Fibroblast of upper back skin (primary cell): Measurements from ENCODE around the gene HIRIP3.

Experiments used
- DNase-seq: peaks from one replicate; pipeline ENCODE4 v3.0.0-alpha.2; 2013

HIRIP3 gene

DNA sequence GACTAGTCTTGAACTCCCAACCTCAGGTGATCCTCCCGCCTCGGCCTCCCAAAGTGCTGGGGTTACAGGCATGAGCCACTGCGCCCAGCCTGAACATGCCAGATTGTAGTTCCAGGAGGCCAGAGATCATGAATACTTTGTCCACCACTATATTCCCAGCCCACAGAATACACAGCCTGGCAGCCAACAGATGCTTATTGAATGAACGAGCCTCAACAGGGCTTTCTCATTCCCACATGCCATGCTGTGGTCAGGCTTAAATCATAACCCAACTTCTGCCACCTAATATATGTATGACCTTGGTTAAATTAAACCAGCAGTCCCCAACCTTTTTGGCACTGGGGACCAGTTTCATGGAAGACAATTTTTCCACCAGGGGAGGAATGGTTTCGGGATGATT is 36.7 kb downstream of the HIRIP3 start:
- DNase-seq = no peak

DNA sequence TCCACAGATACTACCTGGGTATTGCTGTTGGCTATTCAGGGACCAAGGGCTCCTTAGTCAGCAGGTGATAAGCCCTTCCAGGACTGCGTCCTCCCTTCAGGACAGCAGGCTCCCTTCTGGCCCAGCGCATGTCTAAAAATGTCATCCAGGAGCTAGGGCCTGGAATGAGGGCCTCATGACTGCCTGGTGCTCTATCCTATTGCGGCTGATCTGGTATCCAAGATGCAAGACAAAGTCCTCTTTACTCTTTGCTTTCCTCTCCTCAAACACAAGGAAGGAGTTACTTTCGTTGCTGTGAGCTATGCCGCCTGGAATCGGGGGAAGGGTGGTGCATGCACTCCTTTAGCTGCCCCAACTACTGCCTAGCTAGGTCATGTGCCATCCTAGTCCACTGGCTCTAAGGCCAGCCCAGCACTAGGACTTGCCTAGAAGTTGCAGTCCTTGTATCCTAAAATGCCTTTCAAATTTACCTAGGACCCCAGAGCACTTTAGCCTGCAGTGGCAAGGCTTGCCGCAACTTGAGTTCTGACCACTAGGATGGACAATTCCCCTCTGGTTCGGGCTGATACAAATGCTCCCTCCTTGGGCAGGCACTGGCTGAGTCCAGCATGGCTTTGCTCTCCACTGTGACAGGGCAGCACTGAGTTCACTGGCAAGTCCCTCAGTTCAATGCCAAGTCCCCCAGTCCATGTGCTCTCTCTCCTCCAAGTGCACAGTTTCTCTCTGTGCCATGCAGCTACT is 43.6 kb downstream of the HIRIP3 start:
- no peak for DNase-seq

DNA sequence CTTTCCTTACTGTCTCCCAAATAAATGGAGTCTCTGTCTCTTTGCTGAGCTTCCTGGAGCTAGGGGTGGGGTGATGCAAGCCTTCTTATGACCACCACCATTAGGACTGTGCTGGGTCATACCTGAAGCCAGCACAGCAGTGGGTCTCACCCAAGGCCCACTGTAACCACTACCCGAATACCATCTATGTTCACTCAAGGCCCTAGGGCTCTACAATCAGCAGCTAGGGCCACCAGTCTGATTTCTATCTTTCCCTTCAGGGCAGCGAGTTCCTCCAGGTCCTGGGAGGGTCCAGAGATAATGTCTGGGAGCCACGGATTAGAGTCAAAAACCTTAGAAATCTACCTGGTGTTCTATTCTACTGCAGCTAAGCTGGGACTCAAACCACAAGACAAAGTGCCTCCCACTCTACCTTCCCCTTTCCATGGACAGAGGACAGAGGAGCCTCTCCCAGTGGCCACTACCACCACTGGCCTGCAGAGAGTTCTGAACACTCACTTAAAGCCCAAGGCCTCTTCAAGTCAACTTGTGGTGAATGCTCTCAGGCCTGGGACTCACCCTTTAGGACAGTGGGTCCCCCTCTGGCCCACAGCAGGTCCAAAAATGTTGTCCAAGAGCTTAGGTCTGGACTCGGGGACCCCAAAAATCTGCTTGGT is 44.5 kb downstream of the HIRIP3 start:
- DNase-seq = no peak

DNA sequence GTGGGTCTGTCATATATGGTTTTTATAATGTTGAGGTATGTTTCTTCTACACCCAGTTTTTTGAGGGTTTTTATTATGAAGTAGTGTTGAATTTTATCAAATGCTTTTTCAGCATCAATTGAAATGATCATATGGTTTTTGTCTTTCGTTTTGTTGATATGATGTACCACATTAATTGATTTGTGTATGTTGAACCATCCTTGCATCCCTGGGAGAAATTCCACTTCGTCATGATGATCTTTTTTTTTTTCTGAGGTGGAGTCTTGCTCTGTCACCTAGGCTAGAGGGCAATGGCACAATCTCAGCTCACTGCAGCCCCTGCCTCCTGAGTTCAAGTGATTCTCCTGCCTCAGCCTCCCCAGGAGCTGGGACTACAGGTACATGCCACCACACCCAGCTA is 47.5 kb downstream of the HIRIP3 start:
- DNase-seq = no peak

DNA sequence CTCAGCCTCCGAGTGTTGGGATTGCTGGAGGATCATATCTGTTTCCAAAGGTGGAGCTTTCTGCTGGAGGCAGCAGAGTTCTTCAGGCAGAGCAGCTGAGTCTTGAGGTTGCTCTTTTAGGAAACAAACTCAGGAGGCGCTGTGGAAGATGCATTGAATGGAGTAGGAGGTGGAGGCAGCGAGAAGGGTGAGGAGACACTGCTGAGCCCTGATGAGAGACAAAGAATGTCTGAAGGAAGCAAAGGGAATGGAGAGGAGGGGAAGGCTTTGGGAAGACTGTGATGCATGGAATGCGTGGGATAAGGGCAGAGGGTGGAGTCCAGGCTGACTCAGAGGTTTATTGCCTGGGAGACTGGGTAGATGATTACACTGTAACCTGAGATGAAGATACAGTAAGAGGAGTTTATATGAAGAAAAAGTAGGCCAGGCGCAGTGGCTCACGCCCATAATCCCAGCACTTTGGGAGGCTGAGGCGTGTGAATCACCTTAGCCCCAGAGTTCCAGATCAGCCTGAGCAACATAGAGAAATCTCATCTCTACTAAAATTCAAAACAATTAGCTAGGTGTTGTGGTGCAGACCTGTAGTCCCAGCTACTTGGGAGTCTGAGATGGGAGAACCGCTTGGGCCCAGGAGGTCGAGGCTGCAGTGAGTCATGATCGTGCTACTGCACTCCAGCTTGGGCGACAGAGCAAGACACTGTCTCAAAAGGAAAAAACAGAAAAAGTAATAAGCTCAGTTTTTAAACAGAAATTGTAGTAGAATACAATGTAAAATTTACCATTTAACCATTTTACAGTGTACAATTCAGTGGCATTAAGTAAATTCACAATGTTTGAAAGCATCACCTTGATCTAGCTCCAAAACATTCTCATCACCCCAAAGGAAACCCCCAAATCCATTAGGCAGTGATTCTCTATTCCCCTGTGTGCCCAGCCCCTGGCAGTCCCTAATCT is 51.3 kb downstream of the HIRIP3 start:
- DNase-seq = peak; percentile 99
